OCI-LY3 (cell line): Measurements from ENCODE around the gene MTCL1.

Experiments
- CTCF ChIP-seq: fragments of 200-600, 300-600 bp; sonication (generic); IDR thresholded peaks from 2 replicates; pipeline ENCODE4 v1.5.1; 2014; ENCODE audit warnings: antibody characterized with exemption, low read length, low read depth
- EZH2phosphoT487 ChIP-seq: fragments of 200-600 bp; shearing (Covaris generic); IDR thresholded peaks from 2 replicates; pipeline ENCODE4 v1.6.1; 2018; ENCODE audit warnings: antibody characterized with exemption, mixed run types, low read depth

DNA sequence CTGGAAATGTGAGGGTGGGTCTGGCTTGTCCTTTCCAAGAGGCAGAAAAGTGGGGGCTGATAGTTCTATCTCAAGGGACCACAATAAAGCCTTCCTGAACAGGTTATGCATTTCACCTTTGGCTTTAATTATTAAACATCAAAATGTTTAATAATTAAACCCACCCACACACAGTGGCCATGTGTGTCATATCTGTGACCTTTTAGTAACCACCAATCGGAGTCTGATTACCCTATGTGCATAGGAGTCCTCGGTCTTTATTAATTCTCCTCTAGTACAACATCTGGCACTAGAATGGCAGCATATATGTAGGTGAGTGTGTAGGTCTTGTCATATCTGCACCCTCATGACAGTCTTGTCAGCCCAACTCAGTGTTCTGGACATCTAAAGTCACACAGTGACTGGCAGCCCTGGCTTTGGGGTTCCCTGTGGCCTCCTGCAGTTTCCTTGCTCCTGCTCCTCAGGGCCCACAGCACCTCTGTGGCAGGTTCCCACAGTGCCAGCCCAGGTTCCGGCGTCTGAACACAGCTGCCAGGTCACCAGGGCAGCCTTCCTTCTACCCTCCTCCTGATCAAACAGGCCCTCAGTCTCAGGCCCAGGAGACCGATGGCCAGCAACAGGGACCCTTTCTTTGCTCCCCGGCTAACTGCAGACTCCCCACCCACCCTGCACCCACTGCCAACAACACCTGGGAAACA, 100.9 kb downstream of the MTCL1 start:
- TF ChIP-seq CTCF, result no peak
- no peak for TF ChIP-seq EZH2phosphoT487
